ENCODE results near the gene SLAIN1. TPM values are rescaled to one million over a fixed set of nuclear protein-coding genes. Genes with fewer than 3 reads are reported as not detected.

Gene SLAIN1
- total and polyA plus RNA-seq, 2 of the 13 experiments (the other 11 are each of a cell fraction or from before 2014, with no cell fraction given): 1.2 to 4.5 TPM

- TF ChIP-seq ZNF556 (CRISPR knock-in tag; IDR thresholded peaks at IDR 0.05; ENCODE audit: borderline replicate concordance) (no peak), ZNF451 (CRISPR knock-in tag; IDR thresholded peaks at IDR 0.05) (no peak), CENPT (CRISPR knock-in tag; IDR thresholded peaks at IDR 0.05; ENCODE audit: low read depth) (no peak), ZBTB20 (CRISPR knock-in tag; IDR thresholded peaks at IDR 0.05; ENCODE audit: borderline replicate concordance, low read depth) (no peak), CREB3 (CRISPR knock-in tag; IDR thresholded peaks at IDR 0.05) (no peak), ZBTB26 (CRISPR knock-in tag; IDR thresholded peaks at IDR 0.05; ENCODE audit: borderline replicate concordance) (no peak), ZNF792 (CRISPR knock-in tag; IDR thresholded peaks at IDR 0.05) (no peak), ZFAT (CRISPR knock-in tag; conservative IDR thresholded peaks at IDR 0.05) (no peak), RBFOX2 (IDR thresholded peaks at IDR 0.05; ENCODE audit: low read depth, low read length) (no peak)
- TF ChIP-seq, protein P1, sequence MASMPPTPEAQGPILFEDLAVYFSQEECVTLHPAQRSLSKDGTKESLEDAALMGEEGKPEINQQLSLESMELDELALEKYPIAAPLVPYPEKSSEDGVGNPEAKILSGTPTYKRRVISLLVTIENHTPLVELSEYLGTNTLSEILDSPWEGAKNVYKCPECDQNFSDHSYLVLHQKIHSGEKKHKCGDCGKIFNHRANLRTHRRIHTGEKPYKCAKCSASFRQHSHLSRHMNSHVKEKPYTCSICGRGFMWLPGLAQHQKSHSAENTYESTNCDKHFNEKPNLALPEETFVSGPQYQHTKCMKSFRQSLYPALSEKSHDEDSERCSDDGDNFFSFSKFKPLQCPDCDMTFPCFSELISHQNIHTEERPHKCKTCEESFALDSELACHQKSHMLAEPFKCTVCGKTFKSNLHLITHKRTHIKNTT (CRISPR knock-in tag; IDR thresholded peaks at IDR 0.05): no peak
These were observed 113.9 kb downstream of the SLAIN1 start (continued) for GRCh38 chr13:77811381-77811780.

- no peak for DNase-seq (ENCODE audit: low spot score)
- Histone ChIP-seq H3K79me2 (ENCODE audit: insufficient read depth, low read length) (no peaks in the 10 kb centered on the region), H3K36me3 (replicated peaks in 1 of 2; ENCODE audit: control insufficient read depth in 1 of 2, insufficient read depth in 2 of 2, low read length in 2 of 2) (no peaks in the 10 kb centered on the region), H3K27me3 (ENCODE audit: control insufficient read depth in 1 of 2, insufficient read depth in 2 of 2, low read length in 2 of 2) (no peaks in the 10 kb centered on the region; a peak in 1 of 5 replicates), H3K4me2 (ENCODE audit: low read depth, low read length) (no peak overlapping the region), H3K9me3 (ENCODE audit: low read length) (peaks cover under 1% of the 10 kb centered on the region; the same call in 1 of the 2 replicates), H3K4me1 (ENCODE audit: insufficient read depth, low read length) (no peaks in the 10 kb centered on the region), H3K9ac (ENCODE audit: insufficient read depth, low read depth, low read length) (no peak overlapping the region), H3K4me3 (replicated peaks in 1 of 3; ENCODE audit: insufficient read depth in 1 of 3, low read depth in 2 of 3, low read length in 3 of 3) (no peak overlapping the region), H3K27ac (ENCODE audit: extremely low read length, insufficient read depth, low read length) (no peak overlapping the region), H4K20me1 (ENCODE audit: insufficient read depth, low read length) (no peaks in the 10 kb centered on the region), H2AFZ (ENCODE audit: low read length) (no peak overlapping the region)
- POLR2A ChIA-PET: no interaction called here
- CTCF ChIA-PET (ENCODE audit: low intra/inter-chr PET ratio, low total read pairs): no interaction called here
- FAIRE-seq: no peak
- intact Hi-C loops (cut with micrococcal nuclease; ENCODE audit: unreplicated experiment) (no loop called here), in situ Hi-C loops (cut with HindIII; ENCODE audit: extremely low pct_ligation_motif_present, low pct_unique_long_range_greater_than_20kb) (no loop called here)
- BruUV-seq (replicated peaks): no TSS peak
- ATAC-seq: no peak
- TF ChIP-seq PCBP2 (optimal IDR thresholded peaks at IDR 0.05; ENCODE audit: low read depth, low read length, poor library complexity, severe bottlenecking) (no peak), TAF15 (IDR thresholded peaks at IDR 0.05; ENCODE audit: low read depth, low read length, poor library complexity, severe bottlenecking) (no peak), ZNF75D (CRISPR knock-in tag; IDR thresholded peaks at IDR 0.05; ENCODE audit: borderline replicate concordance) (no peak), ASH2L (IDR thresholded peaks at IDR 0.05; ENCODE audit: insufficient read length, low read depth, low read length) (no peak), BCL6 (CRISPR knock-in tag; IDR thresholded peaks at IDR 0.05) (no peak), ZNF232 (CRISPR knock-in tag; IDR thresholded peaks at IDR 0.05; ENCODE audit: borderline replicate concordance) (no peak), ZNF550 (CRISPR knock-in tag; IDR thresholded peaks at IDR 0.05; ENCODE audit: borderline replicate concordance) (no peak), GABPB1 (CRISPR knock-in tag; IDR thresholded peaks at IDR 0.05) (no peak), SUZ12 (IDR thresholded peaks at IDR 0.05; ENCODE audit: low read depth, low read length) (no peak), ATRX (CRISPR knock-in tag; IDR thresholded peaks at IDR 0.05; ENCODE audit: borderline replicate concordance) (no peak)
These were observed 114.5 kb downstream of the SLAIN1 start for GRCh38 chr13:77811981-77812380.

Measured in HepG2 (cell line).